ENCODE measurements around the gene ADAMTS12. TPM values are rescaled to one million over a fixed set of nuclear protein-coding genes. Genes with fewer than 3 reads are reported as not detected.

ADAMTS12 gene
- total RNA-seq, 1 experiment from 2014 or later: 0.15 TPM

- no peaks in the 10 kb centered on the region for H3K4me1 ChIP-seq (ENCODE audit: control insufficient read depth, insufficient read depth, low read length)
- ATAC-seq: no peak
- no TSS peak for BruUV-seq (replicated peaks)
- DNase-seq (ENCODE audit: low read depth, low spot score): no peak
- in situ Hi-C loops (cut with HindIII; ENCODE audit: low pct_unique_long_range_greater_than_20kb, low sequenced_read_pairs): no loop called here
- H3K9me3 ChIP-seq (ENCODE audit: control insufficient read depth, insufficient read depth, low read depth, low read length): no peaks in the 10 kb centered on the region
- H3K4me3 ChIP-seq (ENCODE audit: low read depth in 2 of 2, low read length in 2 of 2): no peak overlapping the region
- peaks cover 3% of the 10 kb centered on the region; the same call in 1 of the 2 replicates for H3K27me3 ChIP-seq (ENCODE audit: control insufficient read depth, insufficient read depth, low read length)
- TF ChIP-seq REST (IDR thresholded peaks at IDR 0.05; ENCODE audit: insufficient read depth in 1 of 2, low read depth in 2 of 2, low read length in 1 of 2) (no peak), CTCF (IDR thresholded peaks at IDR 0.05) (no peak)
- no peak overlapping the region for H3K27ac ChIP-seq (ENCODE audit: low read length)
- ChIA-PET POLR2A (no interaction called here), CTCF (no interaction called here)
- H3K36me3 ChIP-seq (ENCODE audit: control insufficient read depth, insufficient read depth, low read length): no peaks in the 10 kb centered on the region; the same call in 1 of the 2 replicates
- intact Hi-C loops (cut with micrococcal nuclease; ENCODE audit: unreplicated experiment): no loop called here
These were observed 5.5 kb downstream of the ADAMTS12 start for GRCh38 chr5:33886283-33886682.

- Histone ChIP-seq H3K9me3 (ENCODE audit: control insufficient read depth, insufficient read depth, low read depth, low read length) (no peaks in the 10 kb centered on the region), H3K4me3 (ENCODE audit: low read depth in 2 of 2, low read length in 2 of 2) (no peak overlapping the region), H3K4me1 (ENCODE audit: control insufficient read depth, insufficient read depth, low read length) (no peaks in the 10 kb centered on the region), H3K27me3 (ENCODE audit: control insufficient read depth, insufficient read depth, low read length) (peaks cover 3% of the 10 kb centered on the region; the same call in 1 of the 2 replicates), H3K27ac (ENCODE audit: low read length) (no peak overlapping the region), H3K36me3 (ENCODE audit: control insufficient read depth, insufficient read depth, low read length) (no peaks in the 10 kb centered on the region; the same call in 1 of the 2 replicates)
- DNase-seq (ENCODE audit: low read depth, low spot score) (no peak), ATAC-seq (no peak)
- ChIA-PET POLR2A (no interaction called here), CTCF (no interaction called here)
- TF ChIP-seq CTCF (IDR thresholded peaks at IDR 0.05) (no peak), SIN3A (IDR thresholded peaks at IDR 0.05; ENCODE audit: borderline replicate concordance, insufficient read depth, low read depth, low read length) (no peak), TCF7L2 (IDR thresholded peaks at IDR 0.05; ENCODE audit: low read depth, low read length) (no peak), POLR2AphosphoS5 (IDR thresholded peaks at IDR 0.05; ENCODE audit: low read depth, low read length) (no peak), REST (IDR thresholded peaks at IDR 0.05; ENCODE audit: insufficient read depth in 1 of 2, low read depth in 2 of 2, low read length in 1 of 2) (no peak)
- in situ Hi-C loops (cut with HindIII; ENCODE audit: low pct_unique_long_range_greater_than_20kb, low sequenced_read_pairs): no loop called here
- intact Hi-C loops (cut with micrococcal nuclease; ENCODE audit: unreplicated experiment): no loop called here
- BruUV-seq (replicated peaks): no TSS peak
These were observed 6.1 kb downstream of the ADAMTS12 start for GRCh38 chr5:33885679-33886078.
